Measurements from ENCODE around the gene TCOF1.

TCOF1 gene

GRCh38 chr5:150441813-150442698 is 84.6 kb downstream of the TCOF1 start:
- Mint-ChIP-seq H3K27ac (ENCODE audit: low read depth) (no peak overlapping the region), H3K4me1 (peaks cover 11% of the 10 kb centered on the region), H3K36me3 (ENCODE audit: insufficient read depth) (peaks cover 39% of the 10 kb centered on the region), H3K27me3 (no peaks in the 10 kb centered on the region), H3K9me3 (no peaks in the 10 kb centered on the region), H3K4me3 (no peak overlapping the region)
- ATAC-seq (replicated peaks; ENCODE audit: extremely low read depth, poor library complexity, severe bottlenecking) = no peak
- DNase-seq (ENCODE audit: low spot score in 2 of 2) = no peak

GRCh38 chr5:150442699-150443080 is 85.2 kb downstream of the TCOF1 start:
- ATAC-seq (replicated peaks; ENCODE audit: extremely low read depth, poor library complexity, severe bottlenecking) (no peak), DNase-seq (ENCODE audit: low spot score in 2 of 2) (no peak)
- Mint-ChIP-seq H3K36me3 (ENCODE audit: insufficient read depth) (peaks cover 45% of the 10 kb centered on the region), H3K4me3 (no peak overlapping the region), H3K4me1 (peaks cover 14% of the 10 kb centered on the region), H3K27me3 (no peaks in the 10 kb centered on the region), H3K9me3 (no peaks in the 10 kb centered on the region), H3K27ac (ENCODE audit: low read depth) (peak overlapping the region; percentile 33)

GRCh38 chr5:150443242-150444075 is 86.0 kb downstream of the TCOF1 start:
- ATAC-seq (replicated peaks; ENCODE audit: extremely low read depth, poor library complexity, severe bottlenecking) = no peak
- no peak overlapping the region for H3K4me3 Mint-ChIP-seq
- peak overlapping the region; percentile 33 for H3K27ac Mint-ChIP-seq (ENCODE audit: low read depth)
- peaks cover 22% of the 10 kb centered on the region for H3K4me1 Mint-ChIP-seq
- no peaks in the 10 kb centered on the region for H3K9me3 Mint-ChIP-seq
- no peak for DNase-seq (ENCODE audit: low spot score in 2 of 2)
- peaks cover 53% of the 10 kb centered on the region for H3K36me3 Mint-ChIP-seq (ENCODE audit: insufficient read depth)
- no peaks in the 10 kb centered on the region for H3K27me3 Mint-ChIP-seq

DNA sequence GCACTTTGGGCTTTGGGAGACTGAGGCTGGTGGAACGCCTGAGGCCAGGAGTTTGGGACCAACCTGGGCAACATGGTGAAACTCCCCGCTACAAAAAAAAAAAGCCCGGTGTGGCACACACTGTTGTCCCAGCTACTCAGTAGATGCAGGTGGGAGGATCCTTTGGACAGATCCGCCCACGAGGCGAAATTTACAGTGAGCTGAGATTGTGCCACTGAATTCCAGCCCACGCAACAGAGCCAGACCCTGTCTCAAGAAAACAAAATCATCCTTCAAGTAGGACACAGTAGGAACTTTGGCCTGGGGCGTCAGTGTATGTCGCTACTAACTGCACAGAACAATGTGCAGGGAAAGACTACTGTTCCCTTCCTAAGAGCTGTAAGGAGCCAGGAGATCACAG is 87.3 kb downstream of the TCOF1 start:
- no peaks in the 10 kb centered on the region for H3K9me3 Mint-ChIP-seq
- DNase-seq (ENCODE audit: low spot score in 2 of 2) (no peak), ATAC-seq (replicated peaks; ENCODE audit: extremely low read depth, poor library complexity, severe bottlenecking) (no peak)
- H3K4me1 Mint-ChIP-seq = peaks cover 30% of the 10 kb centered on the region
- no peak overlapping the region for H3K4me3 Mint-ChIP-seq
- H3K27me3 Mint-ChIP-seq = no peaks in the 10 kb centered on the region
- H3K36me3 Mint-ChIP-seq (ENCODE audit: insufficient read depth) = peaks cover 64% of the 10 kb centered on the region
- no peak overlapping the region for H3K27ac Mint-ChIP-seq (ENCODE audit: low read depth)

DNA sequence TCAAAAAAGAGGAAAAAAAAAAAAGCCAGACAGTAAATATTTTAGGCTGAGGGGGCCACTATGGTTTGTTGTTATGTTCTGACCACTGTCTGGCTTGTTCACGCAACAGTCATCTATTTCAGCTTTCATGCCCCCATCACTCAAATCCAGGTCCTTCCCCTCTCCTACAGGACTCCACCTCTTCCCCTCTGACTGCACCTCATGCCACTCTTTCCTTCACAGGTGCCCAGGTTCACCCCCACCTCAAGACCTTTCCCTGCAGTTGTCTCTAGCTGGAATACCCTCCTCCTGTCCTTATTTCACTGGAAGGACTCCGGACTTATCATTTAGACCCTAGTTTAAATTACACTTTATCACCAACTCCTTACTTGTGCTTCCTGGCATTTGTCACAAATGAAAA is 88.6 kb downstream of the TCOF1 start:
- no peak for DNase-seq (ENCODE audit: low spot score in 2 of 2)
- Mint-ChIP-seq H3K27me3 (no peaks in the 10 kb centered on the region), H3K9me3 (no peaks in the 10 kb centered on the region), H3K36me3 (ENCODE audit: insufficient read depth) (peaks cover 65% of the 10 kb centered on the region), H3K4me1 (peaks cover 30% of the 10 kb centered on the region), H3K4me3 (no peak overlapping the region), H3K27ac (ENCODE audit: low read depth) (peak overlapping the region; percentile 99)
- no peak for ATAC-seq (replicated peaks; ENCODE audit: extremely low read depth, poor library complexity, severe bottlenecking)

GRCh38 chr5:150446583-150446982 is 89.1 kb downstream of the TCOF1 start:
- no peak overlapping the region for H3K4me3 Mint-ChIP-seq

DNA sequence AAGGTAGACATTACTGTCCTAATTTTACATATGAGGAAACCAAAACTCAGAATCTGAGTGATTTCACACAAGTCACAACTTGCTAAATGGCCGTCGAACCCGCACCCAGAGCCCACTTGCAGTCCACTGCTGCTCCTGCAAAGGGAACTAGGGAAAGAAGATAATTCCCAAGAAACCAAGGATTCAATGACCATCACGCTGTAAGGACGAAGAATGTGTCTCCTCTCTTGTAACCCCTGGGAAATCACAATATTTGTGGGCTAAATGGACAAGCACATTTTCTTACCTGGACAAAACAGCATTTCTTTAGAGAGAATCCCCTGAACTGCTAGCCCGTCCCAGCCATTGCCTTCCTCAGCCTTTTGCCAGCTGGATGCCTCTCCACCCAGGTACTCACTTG is 89.7 kb downstream of the TCOF1 start:
- H3K27me3 Mint-ChIP-seq = no peaks in the 10 kb centered on the region
- peaks cover 65% of the 10 kb centered on the region for H3K36me3 Mint-ChIP-seq (ENCODE audit: insufficient read depth)
- H3K4me1 Mint-ChIP-seq = peaks cover 30% of the 10 kb centered on the region
- H3K27ac Mint-ChIP-seq (ENCODE audit: low read depth) = peak overlapping the region; percentile 99
- peak overlapping the region; percentile 90 for H3K4me3 Mint-ChIP-seq
- ATAC-seq (replicated peaks; ENCODE audit: extremely low read depth, poor library complexity, severe bottlenecking) = no peak
- H3K9me3 Mint-ChIP-seq = no peaks in the 10 kb centered on the region
- DNase-seq (ENCODE audit: low spot score in 2 of 2) = no peak

More at GRCh38 chr5:150446583-150446982, 89.1 kb downstream of the TCOF1 start:
- peaks cover 30% of the 10 kb centered on the region for H3K4me1 Mint-ChIP-seq
- no peaks in the 10 kb centered on the region for H3K27me3 Mint-ChIP-seq
- H3K27ac Mint-ChIP-seq (ENCODE audit: low read depth) = peak overlapping the region; percentile 99
- ATAC-seq (replicated peaks; ENCODE audit: extremely low read depth, poor library complexity, severe bottlenecking) = no peak
- no peak for DNase-seq (ENCODE audit: low spot score in 2 of 2)
- H3K36me3 Mint-ChIP-seq (ENCODE audit: insufficient read depth) = peaks cover 65% of the 10 kb centered on the region
- no peaks in the 10 kb centered on the region for H3K9me3 Mint-ChIP-seq

- ATAC-seq (replicated peaks; ENCODE audit: extremely low read depth, poor library complexity, severe bottlenecking) (no peak), DNase-seq (ENCODE audit: low spot score in 2 of 2) (no peak)
- H3K4me1 Mint-ChIP-seq = peaks cover 30% of the 10 kb centered on the region
- H3K27ac Mint-ChIP-seq (ENCODE audit: low read depth) = peak overlapping the region; percentile 99
- peaks cover 62% of the 10 kb centered on the region for H3K36me3 Mint-ChIP-seq (ENCODE audit: insufficient read depth)
- H3K4me3 Mint-ChIP-seq = peak overlapping the region; percentile 90
- no peaks in the 10 kb centered on the region for H3K27me3 Mint-ChIP-seq
- no peaks in the 10 kb centered on the region for H3K9me3 Mint-ChIP-seq
These were observed 90.8 kb downstream of the TCOF1 start for GRCh38 chr5:150448334-150448733.

GRCh38 chr5:150448952-150449516 is 91.5 kb downstream of the TCOF1 start:
- H3K36me3 Mint-ChIP-seq (ENCODE audit: insufficient read depth) = peaks cover 55% of the 10 kb centered on the region
- H3K4me1 Mint-ChIP-seq = peaks cover 30% of the 10 kb centered on the region
- H3K4me3 Mint-ChIP-seq = peak overlapping the region; percentile 90
- no peaks in the 10 kb centered on the region for H3K27me3 Mint-ChIP-seq
- H3K27ac Mint-ChIP-seq (ENCODE audit: low read depth) = peak overlapping the region; percentile 99
- no peaks in the 10 kb centered on the region for H3K9me3 Mint-ChIP-seq
- no peak for DNase-seq (ENCODE audit: low spot score in 2 of 2)
- ATAC-seq (replicated peaks; ENCODE audit: extremely low read depth, poor library complexity, severe bottlenecking) = peak; percentile 11
